Measurements from ENCODE around the gene ALDH1A3.

DNA sequence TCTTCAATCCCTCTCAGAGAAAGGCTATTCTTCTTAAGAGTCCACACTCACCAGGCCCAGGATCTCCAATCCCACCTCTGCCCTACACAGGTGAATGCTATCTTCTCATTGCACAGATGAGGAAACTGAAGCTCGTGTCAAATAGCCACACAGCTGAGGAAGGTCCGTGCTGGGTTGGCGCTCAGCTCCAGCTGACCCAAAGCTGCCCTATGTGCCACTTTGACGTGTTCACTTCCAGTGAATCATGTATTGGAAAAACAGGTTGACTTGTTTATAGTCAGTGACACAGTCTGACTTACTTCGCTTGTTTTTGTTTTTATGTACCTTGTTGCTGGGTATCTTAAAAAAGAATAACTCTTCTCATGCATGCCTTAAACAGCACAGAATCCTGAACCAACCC is 32.4 kb upstream of the ALDH1A3 start:
- TF ChIP-seq CTCF (IDR thresholded peaks at IDR 0.05) (no peak), POLR2A (IDR thresholded peaks at IDR 0.05) (no peak)

Data from thyroid gland (tissue), 4 donors.